Measurements from ENCODE around the gene DOCK10.

DNA sequence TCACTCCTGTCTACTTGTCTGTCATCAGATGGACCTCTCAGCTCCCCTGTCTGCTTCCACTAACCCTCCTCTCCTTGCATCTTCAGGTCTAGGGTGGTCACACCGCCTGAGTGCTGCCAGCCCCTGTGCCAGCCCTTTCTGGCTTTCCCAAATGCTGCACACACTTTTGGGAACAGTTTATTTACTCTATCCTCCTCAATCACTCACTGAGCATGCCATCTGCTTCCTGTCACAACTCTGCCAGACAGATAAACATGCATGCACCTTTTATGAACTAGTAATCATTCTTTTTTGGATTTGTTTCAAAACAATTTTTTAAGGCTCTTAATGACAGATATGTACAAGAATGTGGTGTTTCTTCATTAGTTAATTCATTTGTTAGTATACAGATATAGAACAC, 269.8 kb downstream of the DOCK10 start:
- no peak for TF ChIP-seq CTCF (IDR thresholded peaks at IDR 0.05; ENCODE audit: low read depth, low read length)
- TF ChIP-seq, protein P1, sequence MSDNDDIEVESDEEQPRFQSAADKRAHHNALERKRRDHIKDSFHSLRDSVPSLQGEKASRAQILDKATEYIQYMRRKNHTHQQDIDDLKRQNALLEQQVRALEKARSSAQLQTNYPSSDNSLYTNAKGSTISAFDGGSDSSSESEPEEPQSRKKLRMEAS (IDR thresholded peaks at IDR 0.05; ENCODE audit: low read depth, low read length) = no peak
- no peak for TF ChIP-seq POLR2A (IDR thresholded peaks at IDR 0.05; ENCODE audit: extremely low read depth, insufficient read length)
- no peak for TF ChIP-seq MYC (IDR thresholded peaks at IDR 0.05; ENCODE audit: low read depth, low read length)
